Mucosa of gallbladder (tissue), 1 donor: ENCODE results near the gene ITGA7. TPM values are rescaled to one million over a fixed set of nuclear protein-coding genes. Genes with fewer than 3 reads are reported as not detected.
A peak's percentile ranks its signal among the peaks of the same experiment; 100 is the strongest.

Experiments used
- DNase-seq: peaks from one replicate; pipeline ENCODE4 v3.0.0-alpha.2; 2020; ENCODE audit warnings: low spot score
- total RNA-seq: library from RNA; stranded (reverse); gene quantifications from one replicate; pipeline ENCODE4 v1.2.1, GENCODE V29; 2021
- donor health status: DM: no; HTN: no; CAD: no.

Gene ITGA7
- total RNA-seq, 1 donor from 2014 or later = 152 TPM

DNA sequence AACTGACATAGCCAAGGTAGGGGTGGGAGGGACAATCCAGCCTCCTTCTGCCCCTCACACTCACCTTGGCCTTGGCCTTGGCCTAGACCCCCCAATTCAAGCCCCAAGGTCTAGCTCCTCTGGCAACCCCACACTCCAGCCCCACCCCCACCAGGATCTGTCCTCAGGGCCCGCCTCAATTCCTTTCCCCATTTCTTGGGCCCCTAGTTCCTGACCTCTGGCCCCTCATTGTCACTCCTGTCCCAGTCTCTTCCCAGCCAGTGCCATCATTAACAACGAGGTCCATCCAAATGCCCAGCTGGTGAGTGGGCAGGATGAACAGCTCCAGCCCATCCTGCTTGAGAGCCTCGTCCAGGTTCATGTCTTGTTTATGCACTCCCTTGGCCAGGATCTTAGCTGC is 28.4 kb upstream of the ITGA7 start:
- no peak for DNase-seq

DNA sequence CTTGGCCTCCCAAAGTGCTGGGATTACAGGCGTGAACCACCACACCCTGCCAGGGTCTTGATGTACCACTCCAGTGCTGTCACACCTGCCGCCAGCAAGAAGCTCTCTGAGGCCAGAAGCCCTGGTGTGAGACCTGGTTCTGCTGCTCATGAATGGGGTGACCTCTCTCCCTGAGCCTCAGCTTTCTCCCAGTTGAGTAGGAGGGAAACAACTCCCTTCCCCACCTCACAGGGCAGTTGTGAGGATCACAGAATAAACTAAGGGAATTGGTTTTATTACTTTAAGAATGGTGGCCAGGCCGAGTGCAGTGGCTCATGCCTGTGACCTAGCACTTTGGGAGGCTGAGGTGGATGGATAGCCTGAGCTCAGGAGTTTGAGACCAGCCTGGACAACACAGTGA is 26.9 kb upstream of the ITGA7 start:
- no peak for DNase-seq

DNA sequence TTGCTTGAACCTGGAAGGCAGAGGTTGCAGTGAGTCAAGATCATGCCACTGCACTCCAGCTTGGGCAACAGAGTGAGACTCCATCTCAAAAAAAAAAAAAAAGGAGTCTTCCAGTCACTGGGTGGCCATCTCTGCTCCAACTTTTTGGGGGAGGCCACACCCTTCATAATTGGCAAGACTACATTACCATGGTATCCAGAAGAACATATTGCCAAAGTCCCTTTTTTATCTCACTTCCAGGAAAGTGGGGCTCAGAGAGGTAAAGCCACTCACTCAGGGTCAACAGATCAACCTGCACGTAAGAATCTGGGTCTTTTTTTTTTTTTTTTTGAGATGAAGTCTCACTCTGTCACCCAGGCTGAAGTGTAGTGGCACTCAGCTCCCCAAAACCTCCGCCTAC is 26.2 kb upstream of the ITGA7 start:
- DNase-seq = no peak

DNA sequence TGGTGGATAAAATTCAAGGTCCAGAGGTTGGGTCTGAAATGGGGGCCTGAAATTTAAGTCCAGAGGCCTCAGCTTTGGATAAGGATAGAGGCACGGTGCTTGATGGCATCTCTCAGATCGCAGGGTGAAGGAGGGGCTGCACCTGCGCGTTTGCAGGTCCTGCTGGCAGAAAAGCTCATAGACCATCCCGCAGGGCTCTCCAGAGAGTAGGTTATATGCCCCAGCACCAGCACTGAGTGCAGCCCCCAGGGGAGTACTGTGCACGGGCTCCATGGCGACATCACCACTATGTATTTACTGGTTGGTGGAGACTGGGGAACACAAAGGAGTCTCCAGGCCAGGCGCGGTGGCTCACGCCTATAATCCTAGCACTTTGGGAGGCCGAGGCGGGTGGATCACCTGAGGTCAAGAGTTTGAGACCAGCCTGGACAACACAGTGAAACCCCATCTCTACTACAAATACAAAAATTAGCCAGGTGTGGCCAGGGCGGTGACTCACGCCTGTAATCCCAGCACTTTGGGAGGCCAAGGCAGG is 25.4 kb upstream of the ITGA7 start:
- no peak for DNase-seq

DNA sequence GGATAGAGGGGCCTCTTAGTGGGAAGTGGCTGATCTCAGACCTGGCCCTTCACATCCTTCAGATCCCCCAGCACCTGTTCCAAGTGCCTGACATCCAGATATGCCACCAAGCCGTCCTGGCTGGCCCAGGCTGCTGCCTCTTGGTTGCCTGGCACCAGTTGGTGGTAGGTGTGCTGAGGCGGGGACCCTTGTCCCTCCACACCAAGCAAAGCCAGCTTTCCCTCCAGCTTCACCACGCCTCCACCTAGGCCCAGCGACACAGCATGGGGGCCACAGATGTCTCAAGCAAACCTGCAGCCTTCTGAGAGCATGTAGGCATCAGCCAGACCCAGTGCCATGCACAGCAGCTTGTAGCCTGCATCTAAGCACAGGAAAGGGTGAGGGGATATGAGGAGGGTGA is 24.6 kb upstream of the ITGA7 start:
- no peak for DNase-seq

DNA sequence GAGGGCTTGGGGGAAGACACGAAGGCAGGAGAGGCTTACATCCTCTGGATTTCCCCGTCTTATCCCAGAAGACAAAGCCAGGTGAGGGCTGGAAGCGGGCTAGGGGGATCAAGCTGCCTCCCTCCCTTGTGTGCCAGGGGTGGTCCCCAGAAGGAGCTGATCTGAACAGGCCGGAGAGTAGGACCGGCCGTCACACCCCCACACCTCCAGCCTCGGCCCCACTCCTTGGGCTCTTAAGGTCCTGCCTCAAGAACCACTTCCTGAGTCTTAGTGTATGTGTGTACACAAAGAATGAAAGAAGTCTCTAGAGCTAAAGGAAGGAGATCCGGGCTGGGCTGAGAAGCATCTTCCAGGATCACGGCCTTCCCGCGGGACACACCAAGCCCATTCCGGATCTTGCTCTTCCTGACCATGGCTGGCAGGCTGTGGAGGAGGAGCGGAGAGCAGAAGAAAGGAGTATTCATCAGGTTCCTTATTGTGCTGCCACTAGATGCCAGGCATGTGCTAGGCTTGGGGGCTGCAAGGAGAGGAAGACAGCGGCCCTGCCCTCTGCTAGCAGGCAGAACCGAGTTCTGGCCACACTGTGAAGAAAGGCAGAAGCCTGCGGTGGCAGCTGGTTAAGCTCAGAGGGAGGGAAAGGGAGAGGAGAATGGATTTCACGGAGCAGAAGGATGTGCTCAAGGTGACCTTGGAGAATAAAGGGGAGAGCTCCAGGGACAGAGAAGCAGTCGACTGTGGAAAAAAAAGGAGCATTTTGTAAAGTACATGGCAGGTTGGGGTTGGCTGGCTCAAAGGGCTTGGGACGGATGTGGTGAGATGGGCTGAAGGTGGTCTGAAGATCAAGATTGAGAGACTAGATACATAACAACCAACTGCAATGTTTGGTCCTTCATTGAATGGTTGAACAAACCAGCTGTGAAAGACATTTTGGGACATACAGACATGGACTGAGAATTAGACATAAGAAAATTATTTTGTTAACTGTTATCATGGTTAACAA is 22.4 kb upstream of the ITGA7 start:
- DNase-seq = peak; percentile 54

DNA sequence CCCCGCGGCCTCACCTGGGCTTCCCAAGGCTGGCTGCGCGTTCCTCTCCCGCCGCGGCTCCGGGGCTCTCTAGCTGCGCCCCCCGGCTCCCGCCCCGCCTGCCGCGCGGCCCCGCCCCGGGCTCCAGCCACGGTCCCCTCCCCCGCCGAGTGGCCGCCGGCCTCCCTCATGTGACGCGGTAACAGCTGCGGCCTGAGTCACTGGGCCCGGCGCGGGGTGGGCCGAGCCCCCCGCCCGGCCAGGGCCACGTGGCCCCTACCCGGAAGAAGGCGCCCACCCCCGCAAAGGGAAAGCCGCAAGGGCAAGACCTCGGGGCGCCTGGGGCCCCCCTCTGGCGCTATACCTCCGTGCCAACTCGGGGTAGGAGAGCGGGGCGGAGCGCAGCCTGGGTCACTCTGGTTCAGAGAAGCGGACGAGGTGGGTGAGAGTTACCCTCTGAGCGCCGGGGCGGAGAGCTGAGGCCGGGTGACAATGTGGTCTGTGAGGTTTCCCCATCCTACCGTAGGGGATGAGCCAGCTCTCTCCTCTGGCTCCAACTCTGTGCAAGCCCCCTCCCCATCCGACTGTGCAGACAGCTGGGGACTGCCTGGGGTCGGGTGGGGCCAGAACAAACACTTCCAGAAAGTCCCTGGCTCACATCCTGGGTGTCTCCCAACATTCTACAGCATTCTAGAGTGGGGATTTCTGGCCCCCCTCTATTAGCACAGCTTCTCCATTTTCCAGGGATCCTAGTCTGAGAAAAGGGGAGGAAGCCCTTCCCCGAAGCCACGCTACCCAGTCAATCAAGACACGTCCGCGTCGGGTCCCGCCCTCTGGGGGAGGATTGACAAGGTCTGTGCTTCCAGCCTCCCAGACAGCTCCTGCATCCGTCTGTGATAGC is 21.5 kb upstream of the ITGA7 start, which contains the start of gene CD63:
Gene CD63, minus strand, starts transcription at position 71 of the 880 bp plus-strand sequence. CDS start 668 bp downstream, outside the sequence.
- DNase-seq = peak; percentile 90

DNA sequence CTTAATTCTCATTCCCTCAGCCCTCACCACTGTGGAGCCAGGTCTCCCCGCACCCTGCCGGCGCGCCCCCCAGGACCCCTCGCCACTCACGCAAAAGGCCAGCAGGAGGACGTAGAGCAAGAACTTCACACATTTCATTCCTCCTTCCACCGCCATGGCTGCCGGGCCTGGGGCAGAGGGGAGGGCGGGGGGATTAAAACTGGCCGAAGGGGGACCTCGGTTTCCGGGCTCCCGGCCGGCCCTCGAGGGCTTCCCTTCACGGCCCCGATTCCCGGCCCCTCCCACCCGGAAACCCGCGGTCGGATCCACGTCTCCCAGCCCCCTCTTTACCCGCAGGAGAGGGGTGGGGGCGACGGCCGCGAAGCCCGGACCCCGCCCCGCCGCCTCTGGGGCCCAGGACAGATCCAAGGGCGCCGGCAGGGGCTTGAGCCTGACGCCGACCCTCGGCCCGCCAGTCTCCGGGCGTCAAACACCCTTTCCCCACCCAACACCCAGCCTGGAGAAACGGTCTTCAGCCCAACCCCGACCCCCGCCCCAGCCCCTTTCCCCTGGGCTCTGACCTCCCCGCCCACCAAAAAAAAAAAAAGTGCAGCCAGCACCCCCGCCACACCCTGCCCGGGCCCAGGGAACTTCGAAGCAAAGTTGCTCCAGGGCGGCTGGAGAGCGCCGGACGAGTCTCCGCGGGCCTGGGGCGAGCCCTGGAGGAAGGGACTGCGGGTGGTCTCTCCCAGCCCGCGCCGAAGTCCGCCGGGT is 20.7 kb upstream of the ITGA7 start:
- DNase-seq = peak; percentile 76

DNA sequence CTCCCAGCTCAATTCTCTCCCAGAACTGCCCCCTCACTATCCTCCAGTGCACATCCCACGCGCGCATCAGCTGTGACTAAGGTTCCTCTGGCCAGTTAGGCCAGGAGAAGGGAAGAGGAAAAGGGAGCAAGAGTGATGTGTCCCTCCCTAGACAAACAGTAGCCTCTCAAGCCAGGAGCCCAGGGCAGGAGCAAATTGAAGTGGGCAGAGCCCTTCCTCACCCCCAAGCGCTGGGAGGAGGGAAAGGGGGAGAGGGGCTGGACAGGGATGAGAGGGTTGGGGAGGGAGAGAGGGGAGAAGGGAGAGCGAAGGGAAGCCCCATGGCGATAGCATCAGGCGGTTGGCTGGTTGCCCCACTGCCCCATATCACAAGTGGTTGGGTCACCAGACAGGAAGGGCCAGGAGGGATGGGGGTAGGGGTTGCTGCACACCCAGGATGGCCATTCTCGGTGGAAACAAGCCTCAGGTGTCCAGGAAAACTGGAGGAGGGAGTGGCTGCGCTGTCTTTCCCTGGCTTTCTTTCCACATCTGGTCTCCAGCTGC is 20.0 kb upstream of the ITGA7 start:
- peak; percentile 62 for DNase-seq

DNA sequence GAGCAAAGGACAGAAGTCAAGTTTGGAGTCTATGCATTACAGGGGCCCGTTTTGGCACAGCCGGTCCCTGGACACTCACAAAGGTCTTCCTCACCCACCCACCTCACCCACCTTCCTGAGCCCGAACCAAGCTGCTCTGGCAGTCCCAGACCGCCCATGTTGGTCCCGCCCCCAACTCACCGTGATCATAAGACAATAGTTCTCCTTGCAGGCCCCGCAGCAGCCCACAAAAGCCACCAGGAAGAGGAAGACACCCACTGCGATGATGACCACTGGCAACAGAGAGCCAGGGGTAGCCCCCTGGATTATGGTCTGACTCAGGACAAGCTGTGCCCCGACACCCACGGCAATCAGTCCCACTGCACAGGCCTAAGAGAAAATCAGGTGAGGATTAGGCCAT is 19.3 kb upstream of the ITGA7 start:
- no peak for DNase-seq

DNA sequence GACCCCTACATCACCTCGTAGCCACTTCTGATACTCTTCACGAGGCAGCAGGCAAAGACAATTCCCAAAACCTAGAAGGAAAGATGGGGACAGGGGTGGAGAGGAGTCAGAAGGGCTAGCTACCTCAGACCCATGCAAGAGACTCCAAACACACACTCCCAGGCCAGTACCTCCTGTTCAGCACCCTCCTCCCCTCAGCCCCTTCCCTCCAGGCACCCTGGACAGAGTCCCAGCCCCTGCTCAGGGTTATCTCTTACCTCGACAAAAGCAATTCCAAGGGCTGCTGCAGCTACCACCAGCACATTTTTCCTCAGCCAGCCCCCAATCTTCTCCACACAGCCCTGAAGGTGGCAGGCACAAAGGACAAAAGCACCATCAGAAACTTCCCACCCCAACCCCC is 17.9 kb upstream of the ITGA7 start:
- no peak for DNase-seq

DNA sequence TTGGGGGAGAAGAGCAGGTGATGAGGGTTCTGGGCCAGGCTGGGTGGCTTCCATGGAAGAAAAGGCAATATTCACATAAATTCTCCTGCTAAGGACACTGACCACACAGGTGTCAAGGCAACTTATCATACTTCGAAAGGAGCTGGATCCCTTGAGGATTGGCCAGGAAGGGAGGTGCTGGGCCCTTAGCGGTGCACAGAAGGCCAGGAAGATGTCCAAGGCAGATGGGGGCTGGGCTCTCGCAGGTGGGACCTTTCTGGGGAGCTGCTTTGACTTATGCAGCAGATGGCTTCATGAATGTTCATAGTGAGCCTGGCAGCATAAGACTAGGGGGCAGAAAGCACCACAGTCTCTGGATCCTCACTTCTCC is 17.2 kb upstream of the ITGA7 start:
- no peak for DNase-seq

DNA sequence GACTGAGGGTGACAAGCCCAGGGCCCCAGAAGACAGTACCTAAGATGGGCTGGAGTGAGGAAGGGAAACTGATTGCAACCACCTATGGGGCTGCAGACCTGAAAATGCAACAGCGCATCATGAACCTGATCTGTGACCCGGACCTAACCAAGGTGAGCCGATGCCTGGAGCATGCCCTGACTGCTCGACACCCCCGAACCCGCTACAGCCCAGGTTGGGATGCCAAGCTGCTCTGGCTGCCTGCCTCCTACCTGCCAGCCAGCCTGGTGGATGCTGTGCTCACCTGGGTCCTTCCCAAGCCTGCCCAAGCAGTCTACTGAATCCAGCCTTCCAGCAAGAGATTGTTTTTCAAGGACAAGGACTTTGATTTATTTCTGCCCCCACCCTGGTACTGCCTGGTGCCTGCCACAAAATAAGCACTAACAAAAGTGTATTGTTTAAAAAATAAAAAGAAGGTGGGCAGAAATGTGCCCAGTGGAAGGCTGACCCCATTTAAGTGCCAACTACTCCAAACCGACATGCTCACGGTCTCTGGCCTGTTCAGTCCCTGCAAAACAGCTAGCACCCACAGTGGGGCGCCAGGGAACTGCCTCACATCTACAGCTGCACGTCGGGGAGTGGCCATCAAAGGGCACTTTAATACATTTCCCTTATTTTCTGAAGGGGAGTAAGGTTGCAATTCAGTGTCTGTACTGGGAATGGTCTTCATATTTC is 16.7 kb upstream of the ITGA7 start:
- peak; percentile 74 for DNase-seq

DNA sequence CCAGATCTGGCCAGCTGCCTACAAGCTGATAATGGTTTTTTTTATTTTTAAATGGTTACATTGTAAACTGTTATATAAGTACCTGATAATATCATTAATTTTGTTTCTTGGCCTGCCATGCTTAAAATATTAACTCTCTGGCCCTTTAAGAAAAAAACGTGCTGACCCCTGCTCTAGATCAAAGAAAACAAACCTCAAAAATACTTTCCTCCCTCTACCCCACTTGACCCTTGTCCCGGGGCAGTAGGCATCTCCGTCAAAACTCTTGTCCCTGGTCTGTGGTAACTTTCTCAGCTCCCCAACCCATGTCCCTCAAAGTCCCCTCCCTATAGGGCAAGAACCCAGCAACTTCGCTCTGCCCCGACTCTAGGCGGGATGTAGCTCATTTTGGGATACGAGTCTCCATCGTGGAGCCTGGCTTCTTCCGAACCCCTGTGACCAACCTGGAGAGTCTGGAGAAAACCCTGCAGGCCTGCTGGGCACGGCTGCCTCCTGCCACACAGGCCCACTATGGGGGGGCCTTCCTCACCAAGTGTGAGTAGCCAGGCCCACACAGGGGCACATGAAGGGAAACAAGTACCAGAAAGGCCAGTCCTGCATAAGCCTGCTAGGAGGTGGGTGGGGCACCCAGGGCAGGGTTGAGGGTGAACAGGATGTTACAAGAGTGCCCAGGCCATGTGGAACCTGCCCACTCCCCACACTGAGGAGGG is 16.0 kb upstream of the ITGA7 start:
- DNase-seq = no peak

DNA sequence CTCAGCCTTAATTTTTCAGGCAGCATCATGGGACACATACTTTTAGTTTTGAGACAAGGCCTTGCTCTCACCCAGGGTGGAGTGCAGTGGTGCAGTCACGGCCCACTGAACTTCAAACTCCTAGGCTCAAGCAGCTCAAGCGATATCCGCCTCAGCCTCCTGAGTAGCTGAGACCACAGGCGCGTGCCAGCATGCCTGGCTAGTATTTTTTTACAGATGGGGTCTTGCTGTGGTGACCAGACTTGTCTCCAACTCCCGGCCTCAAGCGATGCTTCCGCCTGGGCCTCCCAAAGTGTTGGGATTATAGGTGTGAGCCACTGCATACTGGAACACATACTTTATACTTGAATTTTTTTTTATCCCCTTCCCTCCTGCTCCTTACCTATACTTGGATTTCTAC is 15.2 kb upstream of the ITGA7 start:
- DNase-seq = no peak

DNA sequence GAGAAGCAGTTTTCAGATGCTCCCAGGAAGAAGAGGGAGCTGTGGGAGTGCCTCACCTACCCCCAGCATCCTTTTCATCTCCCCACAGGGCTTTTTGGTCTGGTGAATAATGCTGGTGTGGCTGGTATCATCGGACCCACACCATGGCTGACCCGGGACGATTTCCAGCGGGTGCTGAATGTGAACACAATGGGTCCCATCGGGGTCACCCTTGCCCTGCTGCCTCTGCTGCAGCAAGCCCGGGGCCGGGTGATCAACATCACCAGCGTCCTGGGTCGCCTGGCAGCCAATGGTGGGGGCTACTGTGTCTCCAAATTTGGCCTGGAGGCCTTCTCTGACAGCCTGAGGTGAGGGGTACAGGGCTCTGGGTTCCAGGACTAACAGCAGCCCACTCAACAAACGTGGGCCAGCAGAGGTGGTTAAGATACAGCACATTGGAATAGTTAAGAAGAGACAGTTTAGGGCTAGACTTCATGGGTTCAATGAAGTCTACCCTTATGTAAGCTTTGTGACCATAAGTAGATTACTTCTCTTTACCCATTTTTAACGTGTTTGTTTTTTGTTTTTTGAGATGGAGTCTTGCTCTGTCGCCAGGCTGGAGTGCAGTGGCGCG is 14.0 kb upstream of the ITGA7 start:
- no peak for DNase-seq

DNA sequence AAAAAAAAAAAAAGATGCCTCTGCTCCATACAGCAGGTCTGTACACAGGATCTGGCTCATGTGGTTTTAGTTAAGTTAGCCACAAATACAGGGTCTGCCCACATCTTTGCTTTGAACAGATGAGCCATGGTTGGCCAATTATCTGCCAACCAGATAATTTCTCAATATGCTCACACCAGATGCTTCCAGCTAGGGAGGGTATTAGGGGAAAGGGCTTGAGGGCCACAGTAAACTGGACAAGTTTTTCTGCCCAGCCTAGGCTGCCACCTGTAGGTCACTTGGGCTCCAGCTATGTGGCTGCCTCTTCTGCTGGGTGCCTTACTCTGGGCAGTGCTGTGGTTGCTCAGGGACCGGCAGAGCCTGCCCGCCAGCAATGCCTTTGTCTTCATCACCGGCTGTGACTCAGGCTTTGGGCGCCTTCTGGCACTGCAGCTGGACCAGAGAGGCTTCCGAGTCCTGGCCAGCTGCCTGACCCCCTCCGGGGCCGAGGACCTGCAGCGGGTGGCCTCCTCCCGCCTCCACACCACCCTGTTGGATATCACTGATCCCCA is 13.3 kb upstream of the ITGA7 start:
- peak; percentile 80 for DNase-seq

DNA sequence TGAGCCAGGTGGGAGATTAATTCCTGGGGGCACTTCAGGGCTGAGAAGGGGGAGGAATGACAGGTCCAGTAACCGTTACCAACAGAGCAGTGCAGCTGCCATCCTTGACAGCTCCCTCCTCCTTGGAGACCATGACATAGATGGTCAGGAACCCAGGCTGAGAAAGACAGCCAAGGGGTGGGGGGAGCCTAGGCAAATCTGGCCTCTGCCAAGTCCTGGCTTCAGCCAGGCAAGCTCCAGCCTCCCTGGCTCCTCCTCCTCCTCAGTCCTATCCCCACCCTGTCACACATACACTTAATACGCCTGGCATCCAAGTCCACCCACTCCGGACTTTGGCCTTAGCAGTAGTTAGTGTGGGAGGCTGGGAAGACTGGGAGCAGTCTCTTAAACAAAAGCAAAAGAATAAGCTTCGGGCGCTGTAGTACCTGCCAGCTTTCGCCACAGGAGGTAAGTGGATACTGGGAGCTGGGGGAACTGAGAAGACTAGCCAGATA is 12.4 kb upstream of the ITGA7 start, which contains the start of gene RDH5:
Gene RDH5, plus strand, starts transcription at position 323 of the 494 bp plus-strand sequence. CDS start 792 bp downstream, outside the sequence.
- DNase-seq = peak; percentile 92

DNA sequence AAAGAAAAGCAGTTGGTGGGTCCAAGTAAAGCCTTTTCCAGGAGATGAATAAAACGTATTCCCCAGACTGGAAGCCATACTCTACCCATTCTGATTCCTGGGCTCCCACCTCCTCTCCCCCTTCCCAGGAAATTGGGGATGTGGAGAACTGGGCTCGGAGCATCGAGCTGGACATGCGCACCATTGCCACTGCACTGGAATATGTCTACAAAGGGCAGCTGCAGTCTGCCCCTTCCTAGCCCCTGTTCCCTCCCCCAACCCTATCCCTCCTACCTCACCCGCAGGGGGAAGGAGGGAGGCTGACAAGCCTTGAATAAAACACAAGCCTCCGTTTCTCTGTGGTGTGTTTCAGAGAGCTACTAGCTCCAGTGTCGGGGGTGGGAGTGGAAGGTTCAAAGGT is 11.7 kb upstream of the ITGA7 start:
- DNase-seq = no peak
